Mesodermal cell (in vitro differentiated cells): Measurements from ENCODE around the gene LRRC3.

Experiments
- H3K27ac ChIP-seq: 2 replicates; pipeline ENCODE4 v1.7.0; 2013; ENCODE audit warnings: mild to moderate bottlenecking, low read depth, low read length, moderate library complexity; ENCODE audit not compliant: severe bottlenecking
- H3K36me3 ChIP-seq: 2 replicates; pipeline ENCODE4 v1.7.1; 2013; ENCODE audit warnings: mild to moderate bottlenecking, low read length, moderate library complexity; ENCODE audit not compliant: control insufficient read depth, insufficient read depth
- H3K4me1 ChIP-seq: one replicate; pipeline ENCODE4 v1.7.1; 2013; ENCODE audit warnings: mild to moderate bottlenecking, low read length; ENCODE audit not compliant: insufficient read depth, control insufficient read depth, poor library complexity, severe bottlenecking
- H3K4me3 ChIP-seq: 2 replicates; pipeline ENCODE4 v1.7.0; 2013; ENCODE audit warnings: low read length, control low read depth, mild to moderate bottlenecking; ENCODE audit not compliant: insufficient read depth, poor library complexity, severe bottlenecking; ENCODE audit errors: extremely low read depth
- H3K9me3 ChIP-seq: 2 replicates; pipeline ENCODE4 v1.7.1; 2013; ENCODE audit warnings: mild to moderate bottlenecking, low read length, moderate library complexity; ENCODE audit not compliant: control insufficient read depth
- WGBS, 2 experiments: methylation state at CpG; one replicate each; pipeline ENCODE4 v1.1.5; 2013; ENCODE audit warnings: missing lambda C conversion rate in 2 of 2; ENCODE audit not compliant: insufficient coverage in 2 of 2; 5-methylcytosine and 5-hydroxymethylcytosine counted together

Gene LRRC3

GRCh38 chr21:44483288-44484237, 28.3 kb downstream of the LRRC3 start:
- no peak overlapping the region for H3K27ac ChIP-seq
- no peaks in the 10 kb centered on the region for H3K9me3 ChIP-seq
- H3K4me3 ChIP-seq = no peak overlapping the region
- WGBS, 2 experiments = 92 to 97% methylated on average over 25 to 26 of the region's 28 CpGs
- peaks cover 4% of the 10 kb centered on the region for H3K4me1 ChIP-seq
- H3K36me3 ChIP-seq = no peaks in the 10 kb centered on the region

- Histone ChIP-seq H3K4me1 (peaks cover 4% of the 10 kb centered on the region), H3K4me3 (no peak overlapping the region), H3K36me3 (no peaks in the 10 kb centered on the region), H3K9me3 (no peaks in the 10 kb centered on the region), H3K27ac (no peak overlapping the region)
- 90 to 95% methylated on average over 7 to 21 of the region's 43 CpGs for WGBS, 2 experiments
Observed at GRCh38 chr21:44484498-44485253, 29.4 kb downstream of the LRRC3 start.

- no peaks in the 10 kb centered on the region for H3K36me3 ChIP-seq
- no peaks in the 10 kb centered on the region for H3K9me3 ChIP-seq
- H3K27ac ChIP-seq = no peak overlapping the region
- H3K4me1 ChIP-seq = peaks cover 4% of the 10 kb centered on the region
- whole genome bisulfite sequencing, 2 experiments = 83 to 91% methylated on average over 18 to 25 of the region's 25 CpGs
- H3K4me3 ChIP-seq = no peak overlapping the region
Observed at GRCh38 chr21:44485254-44485793, 30.0 kb downstream of the LRRC3 start.

- Histone ChIP-seq H3K27ac (no peak overlapping the region), H3K36me3 (no peaks in the 10 kb centered on the region), H3K9me3 (peaks cover 4% of the 10 kb centered on the region), H3K4me3 (no peak overlapping the region), H3K4me1 (peaks cover 4% of the 10 kb centered on the region)
- WGBS, 2 experiments = 91 to 98% methylated on average over 7 to 8 of the region's 10 CpGs
Observed at GRCh38 chr21:44485796-44486195, 30.5 kb downstream of the LRRC3 start.

- H3K9me3 ChIP-seq = peaks cover 5% of the 10 kb centered on the region
- WGBS, 2 experiments = 88 to 91% methylated on average over 7 to 15 of the region's 16 CpGs
- H3K4me3 ChIP-seq = no peak overlapping the region
- no peaks in the 10 kb centered on the region for H3K36me3 ChIP-seq
- peaks cover 4% of the 10 kb centered on the region for H3K4me1 ChIP-seq
- no peak overlapping the region for H3K27ac ChIP-seq
Observed at GRCh38 chr21:44486302-44486701, 31.0 kb downstream of the LRRC3 start.

GRCh38 chr21:44487831-44488230, 32.5 kb downstream of the LRRC3 start:
- no peak overlapping the region for H3K4me3 ChIP-seq
- 0% methylated on average over 1 of the region's 4 CpGs; no CpG with 5 or more reads in 1 of the 2 experiments for WGBS, 2 experiments
- no peak overlapping the region for H3K27ac ChIP-seq
- peaks cover 19% of the 10 kb centered on the region for H3K9me3 ChIP-seq
- H3K36me3 ChIP-seq = no peaks in the 10 kb centered on the region
- H3K4me1 ChIP-seq = no peaks in the 10 kb centered on the region

- no peaks in the 10 kb centered on the region for H3K4me1 ChIP-seq
- H3K27ac ChIP-seq = no peak overlapping the region
- no peaks in the 10 kb centered on the region for H3K36me3 ChIP-seq
- no peak overlapping the region for H3K4me3 ChIP-seq
- H3K9me3 ChIP-seq = peaks cover 38% of the 10 kb centered on the region
- 36 to 43% methylated on average over 5 to 6 of the region's 7 CpGs for WGBS, 2 experiments
Observed at GRCh38 chr21:44489962-44490361, 34.7 kb downstream of the LRRC3 start.

- H3K4me3 ChIP-seq = no peak overlapping the region
- H3K36me3 ChIP-seq = no peaks in the 10 kb centered on the region
- WGBS, 2 experiments = 96 to 98% methylated on average over 10 to 16 of the region's 19 CpGs
- H3K27ac ChIP-seq = no peak overlapping the region
- no peaks in the 10 kb centered on the region for H3K4me1 ChIP-seq
- H3K9me3 ChIP-seq = peaks cover 39% of the 10 kb centered on the region
Observed at GRCh38 chr21:44490405-44490804, 35.1 kb downstream of the LRRC3 start.

GRCh38 chr21:44490816-44491215, 35.5 kb downstream of the LRRC3 start:
- no peak overlapping the region for H3K27ac ChIP-seq
- no peak overlapping the region for H3K4me3 ChIP-seq
- H3K4me1 ChIP-seq = no peaks in the 10 kb centered on the region
- H3K9me3 ChIP-seq = peaks cover 44% of the 10 kb centered on the region
- 91 to 99% methylated on average over 4 to 6 of the region's 9 CpGs for WGBS, 2 experiments
- no peaks in the 10 kb centered on the region for H3K36me3 ChIP-seq

GRCh38 chr21:44492567-44493385, 37.5 kb downstream of the LRRC3 start:
- Histone ChIP-seq H3K4me1 (no peaks in the 10 kb centered on the region), H3K36me3 (no peaks in the 10 kb centered on the region), H3K9me3 (peaks cover 51% of the 10 kb centered on the region), H3K4me3 (no peak overlapping the region), H3K27ac (no peak overlapping the region)
- WGBS, 2 experiments = 84 to 97% methylated on average over 8 to 9 of the region's 9 CpGs
